Activated naive CD4-positive, alpha-beta T cell (primary cell): ENCODE results near the gene WDR31.
"Not testable (repeated sequence)": the region's sequence is repeated elsewhere in the genome, so short reads cannot be mapped to it uniquely, and the experiment has no call there.

Source experiments
- DNase-seq, 4 experiments: peaks; one replicate each; lab custom pipeline; 2025; lab: John Stamatoyannopoulos, UW

The WDR31 gene

GRCh38 chr9:113296247-113296646, 43.8 kb downstream of the WDR31 start:
- DNase-seq: not testable (repeated sequence)

- no peak for DNase-seq
Observed at GRCh38 chr9:113293285-113293878, 46.7 kb downstream of the WDR31 start.

DNA sequence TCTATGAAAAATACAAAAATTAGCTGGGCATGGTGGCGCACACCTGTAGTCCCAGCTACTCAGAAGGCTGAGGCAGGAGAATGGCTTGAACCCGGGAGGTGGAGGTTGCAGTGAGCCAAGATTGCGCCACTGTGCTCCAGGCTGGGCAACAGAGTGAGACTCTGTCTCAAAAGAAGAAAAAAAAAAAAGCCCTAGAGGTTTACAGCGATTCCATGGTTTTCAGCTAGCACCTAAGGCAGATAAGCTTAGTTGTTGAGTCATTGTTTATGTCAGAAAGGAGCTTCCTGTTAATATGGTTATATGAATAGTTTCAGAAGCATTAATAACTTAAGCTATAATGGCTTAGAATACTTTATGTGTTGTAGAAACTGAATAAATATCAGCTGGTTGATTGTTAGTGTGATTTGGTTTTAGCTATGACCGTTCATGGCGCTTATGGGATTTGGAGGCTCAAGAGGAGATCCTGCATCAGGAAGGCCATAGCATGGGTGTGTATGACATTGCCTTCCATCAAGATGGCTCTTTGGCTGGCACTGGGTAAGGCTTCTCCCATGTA, 49.9 kb downstream of the WDR31 start:
- DNase-seq: no peak

- no peak for DNase-seq
Observed at GRCh38 chr9:113289091-113289490, 51.0 kb downstream of the WDR31 start.

- no peak for DNase-seq
Observed at GRCh38 chr9:113281356-113281755, 58.7 kb downstream of the WDR31 start.

- DNase-seq: no peak
Observed at GRCh38 chr9:113278840-113279239, 61.2 kb downstream of the WDR31 start.

DNA sequence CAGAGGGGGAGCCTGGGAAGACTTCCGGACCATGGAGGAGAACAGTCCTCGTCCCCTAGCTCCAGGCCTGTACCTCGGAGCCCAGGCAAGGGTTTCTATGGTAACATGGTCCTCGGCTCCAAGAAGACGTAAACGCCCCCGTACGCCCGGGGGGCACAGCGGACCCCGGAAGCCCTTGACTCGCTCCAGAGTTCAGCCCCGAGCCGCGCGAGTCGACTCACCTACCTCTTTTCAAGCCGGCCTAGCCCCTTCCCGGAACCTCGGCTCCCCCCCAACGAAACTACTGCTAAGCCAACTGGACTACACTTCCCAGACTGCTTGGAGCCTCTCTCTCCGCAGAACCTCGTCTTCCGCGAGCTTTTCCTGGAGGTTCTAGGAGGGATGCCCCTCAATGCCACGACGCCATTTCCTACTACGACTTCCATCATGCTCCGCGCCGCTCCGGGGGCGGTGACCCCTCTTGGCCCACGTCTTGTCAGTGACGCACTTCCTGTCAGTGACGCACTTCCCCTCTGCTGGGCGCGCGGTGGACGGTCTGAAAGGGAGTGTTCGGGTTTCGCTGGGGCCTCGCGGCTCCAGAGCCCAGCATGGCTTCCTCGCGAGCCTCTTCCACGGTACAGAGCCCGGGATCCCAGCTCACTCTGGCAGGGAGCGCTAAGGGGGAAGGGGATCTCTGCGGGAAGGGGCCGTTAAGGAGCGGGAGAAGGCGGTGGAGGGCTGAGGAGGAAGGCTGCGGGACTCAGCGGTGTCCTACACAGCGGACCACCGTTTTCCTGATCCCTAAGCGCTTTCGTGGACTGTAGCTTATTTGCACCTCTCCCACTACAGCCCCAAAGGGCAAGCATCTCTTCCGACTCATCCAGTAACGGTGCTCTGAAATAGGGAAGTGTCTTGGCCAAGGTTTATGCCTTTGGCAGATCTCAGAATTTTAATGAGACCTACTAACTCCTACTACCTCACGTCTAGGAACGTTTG, 64.6 kb downstream of the WDR31 start, which contains the start of the genes CDC26 and PRPF4:
CDC26 (minus strand) TSS at position 416 of the 975 bp plus-strand sequence. CDS start 3,065 bp downstream, outside the sequence.
PRPF4 (plus strand) TSS at position 502 of the 975 bp plus-strand sequence; CDS start at position 588, 86 bp downstream.
- DNase-seq: peak; percentile 85 to 90 (median 88)

GRCh38 chr9:113274474-113275156, 65.5 kb downstream of the WDR31 start:
- DNase-seq: peak in 2 of 4 experiments; percentile 24

DNA sequence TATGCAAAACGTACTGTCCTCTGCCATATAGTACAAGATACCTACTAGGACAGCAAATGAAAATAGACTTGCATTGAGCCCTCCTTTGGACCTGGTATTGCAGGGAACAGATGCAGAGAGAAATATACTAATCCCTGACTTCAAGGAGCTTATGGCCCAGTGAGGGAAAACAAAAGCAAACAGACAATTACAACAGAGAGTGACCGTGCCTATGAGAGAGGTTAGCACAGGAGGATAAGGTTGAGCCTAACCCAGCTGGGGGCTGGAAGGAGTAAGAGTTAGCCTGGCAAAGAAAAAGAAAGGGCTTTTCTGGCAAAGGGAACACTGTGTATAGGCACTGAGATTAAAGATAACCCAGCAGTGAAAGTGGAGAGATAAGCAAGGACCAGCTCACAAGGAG, 70.2 kb downstream of the WDR31 start:
- no peak for DNase-seq

- no peak for DNase-seq
Observed at GRCh38 chr9:113269355-113269754, 70.7 kb downstream of the WDR31 start.

- DNase-seq: no peak
Observed at GRCh38 chr9:113267911-113268566, 72.0 kb downstream of the WDR31 start.

DNA sequence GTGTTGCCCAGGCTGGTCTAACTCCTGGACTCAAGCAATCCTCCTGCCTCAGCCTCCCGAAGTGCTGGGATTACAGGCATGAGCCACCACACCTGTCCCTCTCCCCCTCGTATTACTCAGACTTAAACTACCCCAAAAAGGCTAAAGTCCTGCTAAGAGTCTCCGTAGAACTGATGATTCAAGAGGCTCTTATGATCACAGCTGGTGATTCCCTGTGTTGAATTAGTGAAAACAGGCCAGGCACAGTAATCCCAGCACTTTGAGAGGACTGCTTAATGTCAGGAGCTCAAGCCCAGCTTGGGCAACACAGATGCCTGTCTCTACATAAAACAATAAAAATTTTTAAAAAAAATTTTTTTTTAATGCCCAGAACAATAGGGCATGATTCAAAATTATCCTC, 73.9 kb downstream of the WDR31 start:
- DNase-seq: no peak
